H1 (cell line): ENCODE measurements around the gene OBSL1. TPM values are rescaled to one million over a fixed set of nuclear protein-coding genes. Genes with fewer than 3 reads are reported as not detected.

ENCODE experiments used
- KDM5A ChIP-seq: fragments of 200-600 bp; IDR thresholded peaks from 2 replicates; pipeline ENCODE4 v1.7.1; 2012; ENCODE audit warnings: mild to moderate bottlenecking, low read length, inconsistent platforms, mixed read lengths
- NANOG ChIP-seq: IDR thresholded peaks from 2 replicates; pipeline ENCODE4 v1.6.1; 2011; ENCODE audit warnings: low read length, low read depth, mild to moderate bottlenecking, inconsistent platforms; ENCODE audit not compliant: insufficient read depth, poor library complexity, severe bottlenecking
- RNF2 ChIP-seq: fragments of 200-900, 300-1000 bp; sonication (generic); IDR thresholded peaks from 2 replicates; pipeline ENCODE4 v1.7.1; 2016; ENCODE audit warnings: borderline replicate concordance, low read depth, mild to moderate bottlenecking, antibody characterized with exemption, low read length; ENCODE audit not compliant: poor library complexity, severe bottlenecking; ENCODE audit errors: missing control alignments
- RXRA ChIP-seq: IDR thresholded peaks from 2 replicates; pipeline ENCODE4 v1.6.1; 2011; ENCODE audit warnings: low read depth, mild to moderate bottlenecking, low read length, moderate library complexity; ENCODE audit not compliant: insufficient read depth
- SIN3A ChIP-seq, 2 experiments: IDR thresholded peaks in 1 of 2; conservative IDR thresholded peaks in 1 of 2; 2 replicates each; pipeline ENCODE4 v1.6.1; 2011 to 2012; ENCODE audit warnings: low read length in 2 of 2, improper control_type of control experiment in 1 of 2, low read depth in 1 of 2, mild to moderate bottlenecking in 1 of 2
- SP4 ChIP-seq: IDR thresholded peaks from 2 replicates; pipeline ENCODE4 v1.6.1; 2012; ENCODE audit warnings: low read length, inconsistent platforms
- TAF1 ChIP-seq: IDR thresholded peaks from 2 replicates; pipeline ENCODE4 v1.6.1; 2011; ENCODE audit warnings: mild to moderate bottlenecking, low read depth, low read length
- TEAD4 ChIP-seq: IDR thresholded peaks from 2 replicates; pipeline ENCODE4 v1.6.1; 2012; ENCODE audit warnings: low read depth, low read length, inconsistent platforms, mixed read lengths
- polyA plus RNA-seq, 7 experiments: library from polyadenylated mRNA; depleted of rRNA in 3 of 7; stranded (reverse) in 5 of 7; unstranded in 2 of 7; fragments of >200 nt in 5 of 7; fragments of 200-250 nt in 2 of 7; gene quantifications; 1 replicate in 5 of 7; 2 replicates in 1 of 7; 4 replicates in 1 of 7; pipeline versions ENCODE4 v1.2.1 to v1.2.3, GENCODE V29; 2011 to 2013; ENCODE audit warnings: missing spikeins in 2 of 7, mixed read lengths in 2 of 7
- total RNA-seq: library from RNA; stranded (reverse); fragmentation: NEBNext Ultra II Directional; extraction: Animal tissue kit (Norgen Biotek cat#: 25700); gene quantifications from 2 replicates; pipeline ENCODE4 v1.2.1, GENCODE V29; 2021

Gene OBSL1
- total and polyA plus RNA-seq, 2 of the 8 experiments (the other 6 are each of a cell fraction or from before 2014, with no cell fraction given): 116 to 127 TPM

GRCh38 chr2:219591091-219591490 is 19.8 kb upstream of the OBSL1 start (continued):
- no peak for TF ChIP-seq SIN3A (conservative IDR thresholded peaks at IDR 0.05 in 1 of 2, IDR thresholded peaks at IDR 0.05 in 1 of 2; ENCODE audit: low read depth in 1 of 2, low read length in 2 of 2)
- no peak for TF ChIP-seq TEAD4
- TF ChIP-seq RXRA: no peak
- no peak for TF ChIP-seq SP4
- no peak for TF ChIP-seq NANOG
- no peak for TF ChIP-seq KDM5A
- TF ChIP-seq TAF1: no peak
- no peak for TF ChIP-seq RNF2
